Liver (tissue), 9 donors: Measurements from ENCODE around the gene CNIH3. TPM values are rescaled to one million over a fixed set of nuclear protein-coding genes. Genes with fewer than 3 reads are reported as not detected.

ENCODE experiments used
- DNase-seq: peaks from one replicate; pipeline ENCODE4 v3.0.0-alpha.2; 2017; ENCODE audit warnings: low spot score
- H3K27ac ChIP-seq, 2 donors: one replicate each; pipeline ENCODE4 v1.7.0; 2013; ENCODE audit warnings: inconsistent platforms in 2 of 2, low read length in 2 of 2, control low read depth in 1 of 2, low read depth in 1 of 2, mild to moderate bottlenecking in 1 of 2
- H3K27me3 ChIP-seq, 4 donors: one replicate each; pipeline versions ENCODE4 v1.6.1 to v1.7.0; 2013; ENCODE audit warnings: low read length in 3 of 4, inconsistent platforms in 1 of 4, mild to moderate bottlenecking in 1 of 4, moderate library complexity in 1 of 4; ENCODE audit not compliant: control insufficient read depth in 4 of 4, insufficient read depth in 4 of 4
- H3K36me3 ChIP-seq, 4 donors: one replicate each; pipeline versions ENCODE4 v1.6.1 to v1.7.0; 2013; ENCODE audit warnings: low read length in 3 of 4, mild to moderate bottlenecking in 3 of 4, low read depth in 1 of 4, moderate library complexity in 1 of 4; ENCODE audit not compliant: control insufficient read depth in 4 of 4, insufficient read depth in 3 of 4
- H3K4me1 ChIP-seq, 4 donors: one replicate each; pipeline versions ENCODE4 v1.6.1 to v1.7.0; 2013; ENCODE audit warnings: low read length in 3 of 4, mild to moderate bottlenecking in 3 of 4, moderate library complexity in 1 of 4; ENCODE audit not compliant: control insufficient read depth in 4 of 4, insufficient read depth in 4 of 4
- H3K4me3 ChIP-seq, 3 donors: one replicate each; pipeline versions ENCODE4 v1.6.1 to v1.7.0; 2013; ENCODE audit warnings: low read length in 3 of 3, control low read depth in 1 of 3, low read depth in 1 of 3, mild to moderate bottlenecking in 1 of 3
- H3K9ac ChIP-seq, 2 donors: one replicate each; pipeline ENCODE4 v1.7.0; 2013; ENCODE audit warnings: low read length in 2 of 2, mild to moderate bottlenecking in 2 of 2, moderate library complexity in 2 of 2, control low read depth in 1 of 2, low read depth in 1 of 2
- H3K9me3 ChIP-seq, 4 donors: one replicate each; pipeline versions ENCODE4 v1.6.1 to v1.7.0; 2013; ENCODE audit warnings: low read length in 3 of 4; ENCODE audit not compliant: control insufficient read depth in 4 of 4
- EGR1 ChIP-seq, 2 donors: IDR thresholded peaks; 2 replicates each; pipeline ENCODE4 v1.6.1; 2016 to 2018; ENCODE audit warnings: antibody characterized with exemption in 2 of 2, low read depth in 2 of 2
- FOXA1 ChIP-seq: IDR thresholded peaks from 2 replicates; pipeline ENCODE4 v1.6.1; 2016; ENCODE audit warnings: antibody characterized with exemption
- FOXA2 ChIP-seq: IDR thresholded peaks from 2 replicates; pipeline ENCODE4 v1.6.1; 2016; ENCODE audit warnings: antibody characterized with exemption
- GABPA ChIP-seq, 2 donors: IDR thresholded peaks in 1 of 2; conservative IDR thresholded peaks in 1 of 2; 2 replicates each; pipeline ENCODE4 v1.6.1; 2016; ENCODE audit warnings: antibody characterized with exemption in 2 of 2, mild to moderate bottlenecking in 1 of 2, moderate library complexity in 1 of 2
- HNF4A ChIP-seq, 2 donors: conservative IDR thresholded peaks; 2 replicates each; pipeline ENCODE4 v1.6.1; 2016; ENCODE audit warnings: antibody characterized with exemption in 2 of 2, mild to moderate bottlenecking in 2 of 2
- HNF4G ChIP-seq: IDR thresholded peaks from 2 replicates; pipeline ENCODE4 v1.6.1; 2016; ENCODE audit warnings: antibody characterized with exemption
- JUND ChIP-seq, 2 donors: IDR thresholded peaks; 2 replicates each; pipeline ENCODE4 v1.6.1; 2016; ENCODE audit warnings: antibody characterized with exemption in 2 of 2
- NR2F2 ChIP-seq: IDR thresholded peaks from 2 replicates; pipeline ENCODE4 v1.6.1; 2016; ENCODE audit warnings: antibody characterized with exemption
- RAD21 ChIP-seq, 2 donors: IDR thresholded peaks; 2 replicates each; pipeline ENCODE4 v1.6.1; 2016; ENCODE audit warnings: antibody characterized with exemption in 2 of 2, mild to moderate bottlenecking in 2 of 2
- RXRA ChIP-seq, 2 donors: IDR thresholded peaks; 2 replicates each; pipeline ENCODE4 v1.6.1; 2017 to 2018; ENCODE audit warnings: antibody characterized with exemption in 2 of 2, mild to moderate bottlenecking in 1 of 2
- TAF1 ChIP-seq: conservative IDR thresholded peaks from 2 replicates; pipeline ENCODE4 v1.6.1; 2016; ENCODE audit warnings: antibody characterized with exemption, mild to moderate bottlenecking
- YY1 ChIP-seq: IDR thresholded peaks from 2 replicates; pipeline ENCODE4 v1.6.1; 2016; ENCODE audit warnings: antibody characterized with exemption, mild to moderate bottlenecking
- WGBS: extraction: QIAGEN DNeasy Blood & Tissue Kit; methylation state at CpG from one replicate; pipeline ENCODE4 v1.1.7; 2013; 5-methylcytosine and 5-hydroxymethylcytosine counted together
- polyA plus RNA-seq, 2 donors: library from polyadenylated mRNA; stranded (reverse) in 1 of 2; unstranded in 1 of 2; fragments of 200-250 nt in 1 of 2; fragments of >200 nt in 1 of 2; fragmentation: Nextera tagmentation in 1 of 2; extraction: Ambion mirVana in 1 of 2; gene quantifications; one replicate each; pipeline versions ENCODE4 v1.2.1 to v1.2.3, GENCODE V29; 2013 to 2015
- total RNA-seq, 2 donors: library from RNA; depleted of rRNA; stranded (reverse); fragments of >200 nt; gene quantifications; one replicate each; pipeline ENCODE4 v1.2.3, GENCODE V29; 2014
- TF ChIP-seq, protein P1 (sequence below): fragments of 150-350 bp; IDR thresholded peaks from 2 replicates; pipeline ENCODE4 v1.5.1; 2017; ENCODE audit warnings: improper control_type of control experiment, low read depth, low read length; ENCODE audit not compliant: missing input control
- TF ChIP-seq, protein P2 (sequence below): IDR thresholded peaks from 2 replicates; pipeline ENCODE4 v1.6.1; 2016; ENCODE audit warnings: antibody characterized with exemption, mild to moderate bottlenecking
- TF ChIP-seq, protein P3 (sequence below): IDR thresholded peaks from 2 replicates; pipeline ENCODE4 v1.6.1; 2016; ENCODE audit warnings: antibody characterized with exemption
- TF ChIP-seq, protein P4 (sequence below): IDR thresholded peaks from 2 replicates; pipeline ENCODE4 v1.6.1; 2016; ENCODE audit warnings: antibody characterized with exemption
- TF ChIP-seq, protein P5 (sequence below): IDR thresholded peaks from 2 replicates; pipeline ENCODE4 v1.6.1; 2016; ENCODE audit warnings: antibody characterized with exemption
- donor health status: healthy.
- donor health status: healthy.
- donor health status: healthy.
- donor health status: healthy.
- donor health status: healthy.

Gene CNIH3
- total and polyA plus RNA-seq, 4 donors = 0.39 to 1.0 (median 0.93) TPM

DNA sequence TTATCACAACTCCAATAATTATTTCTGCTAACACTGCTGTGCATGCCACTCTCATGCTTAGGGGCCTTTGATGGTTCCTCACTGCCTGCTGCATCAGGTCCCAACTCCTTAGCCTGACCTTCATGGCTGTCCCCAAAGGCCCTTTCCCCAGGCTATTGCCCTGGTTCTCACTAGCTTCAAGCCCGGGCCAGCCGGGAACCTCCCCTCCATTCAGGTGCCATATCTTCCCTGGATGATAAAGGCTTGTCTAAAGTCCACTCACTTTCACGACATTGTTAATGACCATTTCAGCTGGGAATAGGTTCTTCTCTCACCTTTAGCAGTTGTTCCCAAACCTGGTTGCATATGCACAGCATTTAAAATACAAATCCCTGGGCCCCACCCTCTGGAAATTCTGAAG is 95.8 kb downstream of the CNIH3 start:
- Histone ChIP-seq H3K4me1 (peaks cover 0 to 9% (median 4%) of the 10 kb centered on the region in 4 donors), H3K9me3 (no peaks in the 10 kb centered on the region), H3K27me3 (no peaks in the 10 kb centered on the region), H3K36me3 (no peaks in the 10 kb centered on the region), H3K27ac (no peak overlapping the region), H3K4me3 (no peak overlapping the region), H3K9ac (no peak overlapping the region)
- no peak for DNase-seq
- TF ChIP-seq RXRA (IDR thresholded peaks at IDR 0.05) (no peak), RAD21 (IDR thresholded peaks at IDR 0.05) (no peak), FOXA1 (no peak), GABPA (IDR thresholded peaks at IDR 0.05 in 1 of 2, conservative IDR thresholded peaks at IDR 0.05 in 1 of 2) (no peak), HNF4A (conservative IDR thresholded peaks at IDR 0.05) (no peak), YY1 (no peak), EGR1 (IDR thresholded peaks at IDR 0.05; ENCODE audit: low read depth in 2 of 2) (no peak), TAF1 (no peak), HNF4G (no peak), NR2F2 (no peak), JUND (IDR thresholded peaks at IDR 0.05) (no peak), FOXA2 (no peak)
- TF ChIP-seq, protein P1, sequence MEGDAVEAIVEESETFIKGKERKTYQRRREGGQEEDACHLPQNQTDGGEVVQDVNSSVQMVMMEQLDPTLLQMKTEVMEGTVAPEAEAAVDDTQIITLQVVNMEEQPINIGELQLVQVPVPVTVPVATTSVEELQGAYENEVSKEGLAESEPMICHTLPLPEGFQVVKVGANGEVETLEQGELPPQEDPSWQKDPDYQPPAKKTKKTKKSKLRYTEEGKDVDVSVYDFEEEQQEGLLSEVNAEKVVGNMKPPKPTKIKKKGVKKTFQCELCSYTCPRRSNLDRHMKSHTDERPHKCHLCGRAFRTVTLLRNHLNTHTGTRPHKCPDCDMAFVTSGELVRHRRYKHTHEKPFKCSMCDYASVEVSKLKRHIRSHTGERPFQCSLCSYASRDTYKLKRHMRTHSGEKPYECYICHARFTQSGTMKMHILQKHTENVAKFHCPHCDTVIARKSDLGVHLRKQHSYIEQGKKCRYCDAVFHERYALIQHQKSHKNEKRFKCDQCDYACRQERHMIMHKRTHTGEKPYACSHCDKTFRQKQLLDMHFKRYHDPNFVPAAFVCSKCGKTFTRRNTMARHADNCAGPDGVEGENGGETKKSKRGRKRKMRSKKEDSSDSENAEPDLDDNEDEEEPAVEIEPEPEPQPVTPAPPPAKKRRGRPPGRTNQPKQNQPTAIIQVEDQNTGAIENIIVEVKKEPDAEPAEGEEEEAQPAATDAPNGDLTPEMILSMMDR = no peak
- TF ChIP-seq, protein P2, sequence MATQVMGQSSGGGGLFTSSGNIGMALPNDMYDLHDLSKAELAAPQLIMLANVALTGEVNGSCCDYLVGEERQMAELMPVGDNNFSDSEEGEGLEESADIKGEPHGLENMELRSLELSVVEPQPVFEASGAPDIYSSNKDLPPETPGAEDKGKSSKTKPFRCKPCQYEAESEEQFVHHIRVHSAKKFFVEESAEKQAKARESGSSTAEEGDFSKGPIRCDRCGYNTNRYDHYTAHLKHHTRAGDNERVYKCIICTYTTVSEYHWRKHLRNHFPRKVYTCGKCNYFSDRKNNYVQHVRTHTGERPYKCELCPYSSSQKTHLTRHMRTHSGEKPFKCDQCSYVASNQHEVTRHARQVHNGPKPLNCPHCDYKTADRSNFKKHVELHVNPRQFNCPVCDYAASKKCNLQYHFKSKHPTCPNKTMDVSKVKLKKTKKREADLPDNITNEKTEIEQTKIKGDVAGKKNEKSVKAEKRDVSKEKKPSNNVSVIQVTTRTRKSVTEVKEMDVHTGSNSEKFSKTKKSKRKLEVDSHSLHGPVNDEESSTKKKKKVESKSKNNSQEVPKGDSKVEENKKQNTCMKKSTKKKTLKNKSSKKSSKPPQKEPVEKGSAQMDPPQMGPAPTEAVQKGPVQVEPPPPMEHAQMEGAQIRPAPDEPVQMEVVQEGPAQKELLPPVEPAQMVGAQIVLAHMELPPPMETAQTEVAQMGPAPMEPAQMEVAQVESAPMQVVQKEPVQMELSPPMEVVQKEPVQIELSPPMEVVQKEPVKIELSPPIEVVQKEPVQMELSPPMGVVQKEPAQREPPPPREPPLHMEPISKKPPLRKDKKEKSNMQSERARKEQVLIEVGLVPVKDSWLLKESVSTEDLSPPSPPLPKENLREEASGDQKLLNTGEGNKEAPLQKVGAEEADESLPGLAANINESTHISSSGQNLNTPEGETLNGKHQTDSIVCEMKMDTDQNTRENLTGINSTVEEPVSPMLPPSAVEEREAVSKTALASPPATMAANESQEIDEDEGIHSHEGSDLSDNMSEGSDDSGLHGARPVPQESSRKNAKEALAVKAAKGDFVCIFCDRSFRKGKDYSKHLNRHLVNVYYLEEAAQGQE = no peak
- TF ChIP-seq, protein P3, sequence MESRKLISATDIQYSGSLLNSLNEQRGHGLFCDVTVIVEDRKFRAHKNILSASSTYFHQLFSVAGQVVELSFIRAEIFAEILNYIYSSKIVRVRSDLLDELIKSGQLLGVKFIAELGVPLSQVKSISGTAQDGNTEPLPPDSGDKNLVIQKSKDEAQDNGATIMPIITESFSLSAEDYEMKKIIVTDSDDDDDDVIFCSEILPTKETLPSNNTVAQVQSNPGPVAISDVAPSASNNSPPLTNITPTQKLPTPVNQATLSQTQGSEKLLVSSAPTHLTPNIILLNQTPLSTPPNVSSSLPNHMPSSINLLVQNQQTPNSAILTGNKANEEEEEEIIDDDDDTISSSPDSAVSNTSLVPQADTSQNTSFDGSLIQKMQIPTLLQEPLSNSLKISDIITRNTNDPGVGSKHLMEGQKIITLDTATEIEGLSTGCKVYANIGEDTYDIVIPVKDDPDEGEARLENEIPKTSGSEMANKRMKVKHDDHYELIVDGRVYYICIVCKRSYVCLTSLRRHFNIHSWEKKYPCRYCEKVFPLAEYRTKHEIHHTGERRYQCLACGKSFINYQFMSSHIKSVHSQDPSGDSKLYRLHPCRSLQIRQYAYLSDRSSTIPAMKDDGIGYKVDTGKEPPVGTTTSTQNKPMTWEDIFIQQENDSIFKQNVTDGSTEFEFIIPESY = no peak
- TF ChIP-seq, protein P4, sequence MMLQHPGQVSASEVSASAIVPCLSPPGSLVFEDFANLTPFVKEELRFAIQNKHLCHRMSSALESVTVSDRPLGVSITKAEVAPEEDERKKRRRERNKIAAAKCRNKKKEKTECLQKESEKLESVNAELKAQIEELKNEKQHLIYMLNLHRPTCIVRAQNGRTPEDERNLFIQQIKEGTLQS = no peak
- TF ChIP-seq, protein P5, sequence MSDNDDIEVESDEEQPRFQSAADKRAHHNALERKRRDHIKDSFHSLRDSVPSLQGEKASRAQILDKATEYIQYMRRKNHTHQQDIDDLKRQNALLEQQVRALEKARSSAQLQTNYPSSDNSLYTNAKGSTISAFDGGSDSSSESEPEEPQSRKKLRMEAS = no peak
- WGBS = 47% methylated on average over 3 of the region's 3 CpGs

DNA sequence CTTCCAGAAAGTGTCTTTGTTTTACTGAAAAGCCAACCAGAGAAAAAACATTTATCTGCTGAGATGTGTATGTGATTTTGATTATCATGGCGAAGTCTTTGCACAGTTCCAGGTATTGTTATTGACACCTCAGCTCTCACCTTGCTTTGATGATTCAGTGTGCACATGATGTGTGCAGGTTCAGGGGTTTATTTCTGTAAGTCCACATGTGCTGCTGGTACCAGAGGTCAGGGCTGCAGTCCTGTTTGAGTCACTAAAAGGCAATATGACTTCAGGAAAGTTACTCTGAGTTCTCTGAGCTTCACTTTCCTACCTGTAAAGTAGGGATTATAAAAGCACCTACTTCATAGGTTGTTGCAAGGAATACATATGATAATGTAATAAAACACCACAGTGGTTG is 97.1 kb downstream of the CNIH3 start:
- WGBS = 91% methylated on average over 1 of the region's 1 CpG
- H3K9ac ChIP-seq = no peak overlapping the region
- no peaks in the 10 kb centered on the region for H3K27me3 ChIP-seq
- DNase-seq = no peak
- peaks cover 0 to 7% (median 2%) of the 10 kb centered on the region in 4 donors for H3K4me1 ChIP-seq
- H3K36me3 ChIP-seq = no peaks in the 10 kb centered on the region
- H3K27ac ChIP-seq = no peak overlapping the region
- TF ChIP-seq, protein P1 = no peak
- TF ChIP-seq FOXA2 (no peak), HNF4A (conservative IDR thresholded peaks at IDR 0.05) (peak; percentile 36 to 37), RXRA (IDR thresholded peaks at IDR 0.05) (peak in 1 of 2 donors; percentile 43)
- H3K4me3 ChIP-seq = no peak overlapping the region
- no peaks in the 10 kb centered on the region for H3K9me3 ChIP-seq
